Stomach (tissue), 9 donors: ENCODE results near the gene GEMIN5. TPM values are rescaled to one million over a fixed set of nuclear protein-coding genes. Genes with fewer than 3 reads are reported as not detected.
"Not testable (repeated sequence)": the region's sequence is repeated elsewhere in the genome, so short reads cannot be mapped to it uniquely, and the experiment has no call there.

Experiments
- DNase-seq, 2 donors: peaks; one replicate each; pipeline versions ENCODE4 v3.0.0 to v3.0.0-alpha.2; 2013 to 2019
- H3K27ac ChIP-seq, 5 donors: fragments of 200-600 bp in 4 of 5; sonication (generic) in 4 of 5; one replicate each; pipeline ENCODE4 v1.5.1; 2013 to 2019; ENCODE audit warnings: mild to moderate bottlenecking in 1 of 5, moderate library complexity in 1 of 5
- H3K27me3 ChIP-seq, 3 donors: fragments of 200-600 bp; sonication (generic); one replicate each; pipeline ENCODE4 v1.5.1; 2017 to 2019; ENCODE audit warnings: mixed run types in 1 of 3
- H3K36me3 ChIP-seq, 4 donors: fragments of 200-600 bp; sonication (generic); 1 replicate in 3 of 4; 2 replicates in 1 of 4; pipeline ENCODE4 v1.5.1; 2016 to 2019
- H3K4me1 ChIP-seq, 4 donors: fragments of 200-600 bp; sonication (generic); one replicate each; pipeline ENCODE4 v1.5.1; 2016 to 2019
- H3K4me3 ChIP-seq, 4 donors: fragments of 200-600 bp; sonication (generic) in 3 of 4; one replicate each; pipeline ENCODE4 v1.5.1; 2016 to 2019; ENCODE audit warnings: mild to moderate bottlenecking in 1 of 4
- H3K9me3 ChIP-seq, 4 donors: fragments of 200-600 bp; sonication (generic); one replicate each; pipeline ENCODE4 v1.5.1; 2016 to 2019
- EP300 ChIP-seq: sonication (generic); formaldehyde crosslinking; IDR thresholded peaks from one replicate; pipeline ENCODE4 v1.6.1; 2017; ENCODE audit warnings: antibody characterized with exemption
- POLR2A ChIP-seq, 4 donors: fragments of 450-650 bp; IDR thresholded peaks; one replicate each; pipeline ENCODE4 v1.6.1; 2016; ENCODE audit warnings: antibody characterized with exemption in 4 of 4, control low read depth in 2 of 4, mild to moderate bottlenecking in 1 of 4, moderate library complexity in 1 of 4
- POLR2AphosphoS5 ChIP-seq, 3 donors: sonication (generic); formaldehyde crosslinking; IDR thresholded peaks; one replicate each; pipeline ENCODE4 v1.6.1; 2016; ENCODE audit warnings: antibody characterized with exemption in 3 of 3
- WGBS, 5 donors: extraction: QIAGEN DNeasy Blood & Tissue Kit in 3 of 5; methylation state at CpG; one replicate each; pipeline versions ENCODE4 v1.1.5 to v1.1.7; 2013 to 2018; 5-methylcytosine and 5-hydroxymethylcytosine counted together
- intact Hi-C: fragments of 100-400 bp; cut with DNase I; formaldehyde crosslinking; loops from one replicate; pipeline ENCODE4 v1.15.1; 2023; ENCODE audit warnings: low total_unique reads
- polyA plus RNA-seq, 3 donors: library from polyadenylated mRNA; stranded (reverse); fragments of 200-250 nt; gene quantifications; one replicate each; pipeline ENCODE4 v1.2.3, GENCODE V29; 2013
- total RNA-seq, 5 donors: library from RNA; depleted of rRNA; stranded (reverse); fragments of >200 nt; gene quantifications; one replicate each; pipeline versions ENCODE4 v1.1.0 to v1.2.3, GENCODE V29; 2014 to 2016
- TF ChIP-seq, protein P1 (sequence below), 7 experiments: fragments of 450-650 bp in 4 of 7; fragments of 200-600 bp in 3 of 7; sonication (generic) in 3 of 7; IDR thresholded peaks; one replicate each; pipeline ENCODE4 v1.5.1; 2016 to 2019; ENCODE audit warnings: antibody characterized with exemption in 7 of 7, control low read depth in 2 of 7, mild to moderate bottlenecking in 1 of 7
- donor health status: healthy with polysubstance abuse.
- donor health status: Bipolar disorder and iron deficiency.
- donor health status: healthy.

GEMIN5 gene
- total and polyA plus RNA-seq, 8 donors, result 2.1 to 13.8 (median 4.6) TPM

DNA sequence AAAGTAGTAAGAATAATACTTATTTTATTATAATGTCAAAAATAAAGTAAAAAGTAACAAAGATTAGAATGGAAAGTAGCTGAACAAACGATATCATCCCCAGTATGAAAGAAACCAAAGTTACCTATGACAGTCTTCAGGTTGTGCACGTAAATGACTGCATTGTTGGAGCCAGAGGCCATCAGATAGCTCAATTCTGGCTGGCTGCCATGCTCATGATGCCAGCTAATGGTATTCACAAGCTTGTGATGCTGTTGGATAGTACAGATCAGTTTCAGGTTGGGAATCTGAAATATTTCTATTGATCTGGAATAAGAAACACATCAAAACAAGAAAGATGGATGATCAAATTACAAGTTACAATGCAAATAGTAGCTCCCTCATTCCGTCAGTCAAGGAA is 21.1 kb downstream of the GEMIN5 start:
- intact Hi-C loops, result no loop called here

DNA sequence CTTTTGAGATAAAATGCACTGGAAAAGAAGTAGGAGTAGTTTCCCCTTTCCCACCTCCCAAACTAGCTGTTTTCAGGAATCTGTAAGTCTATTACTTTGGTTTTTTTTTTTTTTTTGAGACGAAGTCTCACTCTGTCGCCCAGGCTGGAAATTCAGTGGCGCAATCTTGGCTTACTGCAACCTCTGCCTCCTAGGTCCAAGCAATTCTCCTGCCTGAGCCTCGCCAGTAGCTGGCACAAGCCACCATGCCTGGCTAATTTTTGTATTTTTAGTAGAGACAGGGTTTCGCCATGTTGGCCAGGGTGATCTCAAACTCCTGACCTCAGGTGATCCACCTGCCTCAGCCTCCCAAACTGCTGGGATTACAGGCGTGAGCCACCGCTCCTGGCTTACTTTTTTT is 32.4 kb downstream of the GEMIN5 start:
- H3K4me3 ChIP-seq, intact Hi-C loops, H3K9me3 ChIP-seq, H3K4me1 ChIP-seq, H3K27ac ChIP-seq, H3K27me3 ChIP-seq, DNase-seq: not testable (repeated sequence)
- 85 to 92% (median 91%) methylated on average over 7 of the region's 7 CpGs for WGBS, 5 donors
- peaks cover 57 to 100% (median 100%) of the 10 kb centered on the region in 4 donors for H3K36me3 ChIP-seq

More for the DNA sequence above, 21.1 kb downstream of the GEMIN5 start:
- TF ChIP-seq EP300 (no peak), POLR2A (IDR thresholded peaks at IDR 0.05) (no peak), POLR2AphosphoS5 (IDR thresholded peaks at IDR 0.05) (no peak)
- TF ChIP-seq, protein P1, sequence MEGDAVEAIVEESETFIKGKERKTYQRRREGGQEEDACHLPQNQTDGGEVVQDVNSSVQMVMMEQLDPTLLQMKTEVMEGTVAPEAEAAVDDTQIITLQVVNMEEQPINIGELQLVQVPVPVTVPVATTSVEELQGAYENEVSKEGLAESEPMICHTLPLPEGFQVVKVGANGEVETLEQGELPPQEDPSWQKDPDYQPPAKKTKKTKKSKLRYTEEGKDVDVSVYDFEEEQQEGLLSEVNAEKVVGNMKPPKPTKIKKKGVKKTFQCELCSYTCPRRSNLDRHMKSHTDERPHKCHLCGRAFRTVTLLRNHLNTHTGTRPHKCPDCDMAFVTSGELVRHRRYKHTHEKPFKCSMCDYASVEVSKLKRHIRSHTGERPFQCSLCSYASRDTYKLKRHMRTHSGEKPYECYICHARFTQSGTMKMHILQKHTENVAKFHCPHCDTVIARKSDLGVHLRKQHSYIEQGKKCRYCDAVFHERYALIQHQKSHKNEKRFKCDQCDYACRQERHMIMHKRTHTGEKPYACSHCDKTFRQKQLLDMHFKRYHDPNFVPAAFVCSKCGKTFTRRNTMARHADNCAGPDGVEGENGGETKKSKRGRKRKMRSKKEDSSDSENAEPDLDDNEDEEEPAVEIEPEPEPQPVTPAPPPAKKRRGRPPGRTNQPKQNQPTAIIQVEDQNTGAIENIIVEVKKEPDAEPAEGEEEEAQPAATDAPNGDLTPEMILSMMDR (IDR thresholded peaks at IDR 0.05), result no peak
- Histone ChIP-seq H3K4me1 (no peaks in the 10 kb centered on the region), H3K27me3 (no peaks in the 10 kb centered on the region), H3K27ac (no peak overlapping the region), H3K4me3 (no peak overlapping the region), H3K36me3 (peaks cover 27 to 100% (median 96%) of the 10 kb centered on the region in 4 donors), H3K9me3 (no peaks in the 10 kb centered on the region)
- 64 to 80% (median 70%) methylated on average over 3 of the region's 3 CpGs for WGBS, 5 donors
- DNase-seq, result no peak

DNA sequence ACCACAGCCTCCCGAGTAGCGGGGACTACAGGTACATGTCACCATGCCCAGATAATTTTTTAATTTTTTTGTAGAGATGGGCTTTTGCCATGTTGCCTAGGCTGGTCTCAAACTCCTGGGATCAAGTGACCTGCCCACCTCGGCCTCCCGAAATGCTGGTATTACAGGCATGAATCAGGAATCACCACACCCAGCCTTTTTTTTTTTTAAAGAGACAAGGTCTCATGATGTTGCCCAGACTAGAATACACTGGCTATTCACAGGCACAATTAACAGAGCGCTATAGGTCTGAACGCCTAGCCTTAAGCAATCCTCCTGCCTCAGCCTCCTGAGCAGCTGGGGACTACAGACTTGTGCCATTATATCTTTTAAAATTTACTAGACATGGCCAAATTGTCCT is 36.1 kb downstream of the GEMIN5 start:
- Histone ChIP-seq H3K27ac (no peak overlapping the region), H3K4me3 (no peak overlapping the region), H3K27me3 (no peaks in the 10 kb centered on the region), H3K4me1 (no peaks in the 10 kb centered on the region), H3K36me3 (peaks cover 59 to 100% (median 99%) of the 10 kb centered on the region in 4 donors), H3K9me3 (no peaks in the 10 kb centered on the region)
- intact Hi-C loops, result no loop called here
- DNase-seq, result no peak
- TF ChIP-seq EP300 (no peak), POLR2A (IDR thresholded peaks at IDR 0.05) (no peak), POLR2AphosphoS5 (IDR thresholded peaks at IDR 0.05) (no peak)
- TF ChIP-seq, protein P1 (IDR thresholded peaks at IDR 0.05), result no peak
- 94 to 98% (median 96%) methylated on average over 6 of the region's 6 CpGs for WGBS, 5 donors

DNA sequence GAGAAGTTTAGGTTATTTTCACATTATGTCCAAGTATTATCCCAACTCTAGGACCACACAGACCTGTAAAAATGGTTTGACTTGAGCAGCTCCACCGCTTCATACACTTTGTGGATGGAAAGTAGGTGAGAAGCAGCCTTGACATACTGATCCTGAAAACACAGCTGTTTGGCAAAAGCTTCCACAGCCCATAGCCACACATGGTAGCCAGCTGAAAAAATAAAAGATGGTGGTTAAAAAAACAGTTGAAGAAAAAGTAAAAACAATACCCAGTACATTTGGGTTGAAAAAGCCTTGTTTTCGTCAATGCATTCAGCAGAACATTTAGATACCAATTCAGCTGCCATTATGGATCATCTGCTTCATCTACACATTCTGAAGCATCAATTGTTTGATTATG is 36.7 kb downstream of the GEMIN5 start:
- Histone ChIP-seq H3K4me3 (no peak overlapping the region), H3K36me3 (peaks cover 59 to 100% (median 99%) of the 10 kb centered on the region in 4 donors), H3K27me3 (no peaks in the 10 kb centered on the region), H3K4me1 (no peaks in the 10 kb centered on the region), H3K9me3 (no peaks in the 10 kb centered on the region), H3K27ac (no peak overlapping the region)
- intact Hi-C loops, result no loop called here
- 90 to 98% (median 96%) methylated on average over 2 of the region's 2 CpGs for WGBS, 5 donors
- no peak for DNase-seq
- TF ChIP-seq EP300 (no peak), POLR2A (IDR thresholded peaks at IDR 0.05) (no peak), POLR2AphosphoS5 (IDR thresholded peaks at IDR 0.05) (no peak)
- TF ChIP-seq, protein P1 (IDR thresholded peaks at IDR 0.05), result no peak

DNA sequence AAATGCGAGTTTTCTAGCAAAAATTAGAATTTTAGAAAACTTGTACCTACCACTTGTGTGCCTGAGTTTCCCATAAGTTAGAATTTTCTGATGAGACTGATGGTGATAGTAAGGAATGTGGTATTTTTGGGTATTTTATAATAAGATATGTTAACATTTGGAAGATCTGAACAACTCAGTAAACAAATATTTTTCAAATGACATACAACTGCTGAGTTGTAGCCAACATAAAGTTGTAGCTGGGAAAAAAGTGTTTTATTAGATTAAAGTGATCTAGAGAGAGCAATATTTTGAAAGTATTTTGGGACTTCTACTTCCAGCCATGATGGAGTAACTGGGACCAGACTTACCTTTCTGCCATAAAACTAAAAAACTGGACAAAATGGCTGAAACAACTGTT is 37.9 kb downstream of the GEMIN5 start:
- H3K9me3 ChIP-seq, result no peaks in the 10 kb centered on the region
- H3K27ac ChIP-seq, result no peak overlapping the region
- H3K36me3 ChIP-seq, result peaks cover 52 to 100% (median 99%) of the 10 kb centered on the region in 4 donors

More for the DNA sequence above, 37.9 kb downstream of the GEMIN5 start:
- no peak overlapping the region for H3K4me3 ChIP-seq
- no peak for DNase-seq
- H3K27me3 ChIP-seq, result no peaks in the 10 kb centered on the region
- no peaks in the 10 kb centered on the region for H3K4me1 ChIP-seq
- TF ChIP-seq, protein P1 (IDR thresholded peaks at IDR 0.05), result no peak
- TF ChIP-seq EP300, result no peak
- no peak for TF ChIP-seq POLR2AphosphoS5 (IDR thresholded peaks at IDR 0.05)
- no peak for TF ChIP-seq POLR2A (IDR thresholded peaks at IDR 0.05)
- intact Hi-C loops, result no loop called here
- WGBS, 5 donors, result 91 to 99% (median 95%) methylated on average over 1 of the region's 1 CpG
